ENCODE results near the gene IFIT2. TPM values are rescaled to one million over a fixed set of nuclear protein-coding genes. Genes with fewer than 3 reads are reported as not detected.

IFIT2 gene
- total and polyA plus RNA-seq, 4 donors, result 4.8 to 5.5 (median 5.2) TPM

GRCh38 chr10:89327803-89328441 is 26.1 kb downstream of the IFIT2 start, which contains the start of gene IFIT3:
Gene IFIT3 (plus strand): TSS chr10:89327997. CDS start chr10:89328074, 77 bp downstream.
- Histone ChIP-seq H3K9ac (ENCODE audit: low read depth in 1 of 2, low read length in 2 of 2) (peak within 1 kb of the TSS; percentile 73 to 96), H3K4me3 (ENCODE audit: low read depth in 1 of 3, low read length in 3 of 3) (peak within 1 kb of the TSS; percentile 68 to 91 (median 80)), H3K9me3 (ENCODE audit: control insufficient read depth in 4 of 4, low read length in 3 of 4) (no peaks in the 10 kb centered on the region), H3K27me3 (ENCODE audit: control insufficient read depth in 4 of 4, insufficient read depth in 4 of 4, low read length in 3 of 4) (no peaks in the 10 kb centered on the region), H3K36me3 (ENCODE audit: control insufficient read depth in 4 of 4, insufficient read depth in 3 of 4, low read depth in 1 of 4, low read length in 3 of 4) (no peaks in the 10 kb centered on the region), H3K27ac (ENCODE audit: low read depth in 1 of 2, low read length in 2 of 2) (peak within 1 kb of the TSS; percentile 97), H3K4me1 (ENCODE audit: control insufficient read depth in 4 of 4, insufficient read depth in 4 of 4, low read length in 3 of 4) (peaks cover 4 to 47% (median 22%) of the 10 kb centered on the region in 4 donors)
- TF ChIP-seq GABPA (IDR thresholded peaks at IDR 0.05 in 1 of 2, conservative IDR thresholded peaks at IDR 0.05 in 1 of 2) (peak in 1 of 2 donors; percentile 36), ATF3 (IDR thresholded peaks at IDR 0.05) (no peak), TAF1 (conservative IDR thresholded peaks at IDR 0.05) (peak; percentile 62), JUND (IDR thresholded peaks at IDR 0.05) (peak; percentile 30 to 67), RAD21 (IDR thresholded peaks at IDR 0.05) (peak; percentile 37 to 54), REST (IDR thresholded peaks at IDR 0.05) (peak; percentile 65), HNF4G (IDR thresholded peaks at IDR 0.05) (no peak), FOXA2 (IDR thresholded peaks at IDR 0.05) (no peak), CTCF (IDR thresholded peaks at IDR 0.05; ENCODE audit: low read depth, low read length, missing input control) (no peak), ZBTB33 (IDR thresholded peaks at IDR 0.05) (peak; percentile 41), RXRA (IDR thresholded peaks at IDR 0.05) (peak; percentile 52 to 55), SP1 (IDR thresholded peaks at IDR 0.05) (peak; percentile 55), FOXA1 (IDR thresholded peaks at IDR 0.05) (no peak), YY1 (IDR thresholded peaks at IDR 0.05) (peak; percentile 92), NR2F2 (IDR thresholded peaks at IDR 0.05) (peak; percentile 90), HNF4A (conservative IDR thresholded peaks at IDR 0.05) (peak in 1 of 2 donors; percentile 16), EGR1 (IDR thresholded peaks at IDR 0.05; ENCODE audit: low read depth in 2 of 2) (no peak)
- TF ChIP-seq, protein P1, sequence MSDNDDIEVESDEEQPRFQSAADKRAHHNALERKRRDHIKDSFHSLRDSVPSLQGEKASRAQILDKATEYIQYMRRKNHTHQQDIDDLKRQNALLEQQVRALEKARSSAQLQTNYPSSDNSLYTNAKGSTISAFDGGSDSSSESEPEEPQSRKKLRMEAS (IDR thresholded peaks at IDR 0.05), result peak; percentile 89
- 1% methylated on average over 7 of the region's 7 CpGs for WGBS
- no peak for DNase-seq (ENCODE audit: low spot score)

Measured in liver (tissue), 9 donors.